Sigmoid colon (tissue), 4 donors: ENCODE data around the gene LAMA4.

Source experiments
- EP300 ChIP-seq, 4 donors: sonication (generic); formaldehyde crosslinking; IDR thresholded peaks; one replicate each; pipeline ENCODE4 v1.6.1; 2017; ENCODE audit warnings: antibody characterized with exemption in 4 of 4
- POLR2A ChIP-seq, 2 donors: fragments of 450-650 bp; IDR thresholded peaks; one replicate each; pipeline ENCODE4 v1.6.1; 2016; ENCODE audit warnings: antibody characterized with exemption in 2 of 2, mild to moderate bottlenecking in 2 of 2, moderate library complexity in 2 of 2
- POLR2AphosphoS5 ChIP-seq, 4 donors: sonication (generic); formaldehyde crosslinking; IDR thresholded peaks; one replicate each; pipeline ENCODE4 v1.6.1; 2017; ENCODE audit warnings: antibody characterized with exemption in 4 of 4

DNA sequence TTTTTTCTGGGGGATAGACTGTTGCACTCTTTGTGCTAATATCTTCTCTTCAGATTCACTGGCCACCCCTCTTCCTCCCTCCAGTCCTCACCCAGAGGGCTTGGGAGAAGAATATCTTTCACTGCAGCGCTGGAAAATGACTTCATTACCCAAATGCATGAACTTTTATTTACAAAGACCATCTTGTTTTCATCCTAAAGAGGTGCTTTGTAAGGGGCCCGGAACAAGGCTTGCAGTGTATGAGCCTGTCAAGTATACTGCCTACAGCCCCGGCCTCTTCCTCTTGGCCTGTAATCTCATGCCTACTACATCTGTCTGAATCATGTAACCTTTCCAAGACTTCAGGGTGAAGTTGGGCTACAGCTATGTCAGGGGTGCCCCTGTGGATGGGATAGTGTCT is 554 bp upstream of the LAMA4 start:
- TF ChIP-seq POLR2A (IDR thresholded peaks at IDR 0.05), result no peak
- peak in 1 of 4 donors; percentile 7 for TF ChIP-seq POLR2AphosphoS5 (IDR thresholded peaks at IDR 0.05)
- no peak for TF ChIP-seq EP300 (IDR thresholded peaks at IDR 0.05)
